Effector memory CD8-positive, alpha-beta T cell (primary cell): ENCODE data around the gene CPNE5.

Source experiments
- ATAC-seq: fragments of 150-1000 bp; cut with Tn5 transposase; replicated peaks from 2 replicates; pipeline ENCODE4 v1.10.0; 2021; ENCODE audit warnings: mild to moderate bottlenecking, moderate library complexity
- DNase-seq, 3 experiments: peaks; one replicate each; pipeline ENCODE4 v3.0.0; 2021
- H3K27ac Mint-ChIP-seq, 2 donors: one replicate each; pipeline ENCODE4 v1.8.0; 2022; ENCODE audit warnings: mild to moderate bottlenecking in 2 of 2, mixed read lengths in 2 of 2, moderate library complexity in 2 of 2
- H3K27me3 Mint-ChIP-seq, 2 donors: one replicate each; pipeline ENCODE4 v1.8.0; 2022; ENCODE audit warnings: mixed read lengths in 2 of 2
- H3K36me3 Mint-ChIP-seq: one replicate; pipeline ENCODE4 v1.8.0; 2022; ENCODE audit warnings: mild to moderate bottlenecking, moderate library complexity, mixed read lengths; ENCODE audit not compliant: insufficient read depth
- H3K4me1 Mint-ChIP-seq, 2 donors: one replicate each; pipeline ENCODE4 v1.8.0; 2022; ENCODE audit warnings: low read depth in 2 of 2, mixed read lengths in 2 of 2
- H3K4me3 Mint-ChIP-seq, 2 donors: one replicate each; pipeline ENCODE4 v1.8.0; 2022; ENCODE audit warnings: mild to moderate bottlenecking in 2 of 2, mixed read lengths in 2 of 2, moderate library complexity in 2 of 2
- H3K9me3 Mint-ChIP-seq, 2 donors: one replicate each; pipeline ENCODE4 v1.8.0; 2022; ENCODE audit warnings: mixed read lengths in 2 of 2

Gene CPNE5

GRCh38 chr6:36836111-36837021 lies 2.9 kb downstream of the CPNE5 start:
- Mint-ChIP-seq H3K27ac (no peak overlapping the region), H3K4me1 (peaks cover 5 to 13% of the 10 kb centered on the region in 2 donors), H3K27me3 (peaks cover 20 to 38% of the 10 kb centered on the region in 2 donors), H3K9me3 (no peaks in the 10 kb centered on the region), H3K4me3 (no peak overlapping the region), H3K36me3 (peaks cover 3% of the 10 kb centered on the region)
- no peak for ATAC-seq
- no peak for DNase-seq

- peaks cover 3 to 5% of the 10 kb centered on the region in 2 donors for H3K4me1 Mint-ChIP-seq
- peaks cover 3% of the 10 kb centered on the region for H3K36me3 Mint-ChIP-seq
- H3K27me3 Mint-ChIP-seq = peaks cover 20 to 24% of the 10 kb centered on the region in 2 donors
- H3K9me3 Mint-ChIP-seq = no peaks in the 10 kb centered on the region
- H3K4me3 Mint-ChIP-seq = no peak overlapping the region
- DNase-seq = no peak
- no peak overlapping the region for H3K27ac Mint-ChIP-seq
- no peak for ATAC-seq
Observed at GRCh38 chr6:36834576-36835341, 4.5 kb downstream of the CPNE5 start.

DNA sequence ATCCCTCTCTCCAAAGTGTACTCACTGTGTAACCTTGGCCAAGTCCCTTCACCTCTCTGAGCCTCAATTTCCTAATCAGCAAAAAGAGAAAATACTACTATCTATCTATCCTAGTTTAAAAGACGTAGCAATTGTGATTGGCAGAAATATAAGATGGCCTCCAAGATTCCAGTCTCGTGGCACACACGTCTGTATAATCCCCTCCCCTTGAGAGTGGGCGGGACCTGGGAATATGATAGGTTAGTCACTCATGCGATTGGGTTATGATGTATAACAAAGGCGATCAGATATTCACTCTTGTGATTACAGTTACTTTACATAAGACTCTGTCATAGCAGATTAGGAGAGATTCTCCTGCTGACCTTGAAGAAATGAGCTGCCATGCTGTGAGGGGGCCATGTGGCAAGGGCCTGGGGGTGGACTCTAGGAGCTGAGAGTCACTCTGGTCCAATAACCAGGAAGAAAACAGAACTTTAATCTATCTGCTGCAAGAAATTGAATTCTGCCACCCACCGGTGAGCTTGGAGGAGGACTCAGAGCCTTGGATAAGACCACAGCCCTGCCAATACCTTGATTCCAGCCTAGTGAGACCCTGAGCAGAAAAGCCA lies 6.0 kb downstream of the CPNE5 start:
- Mint-ChIP-seq H3K27me3 (peaks cover 11 to 14% of the 10 kb centered on the region in 2 donors), H3K27ac (no peak overlapping the region), H3K4me3 (no peak overlapping the region), H3K9me3 (no peaks in the 10 kb centered on the region), H3K36me3 (peaks cover 3% of the 10 kb centered on the region), H3K4me1 (no peaks in the 10 kb centered on the region)
- DNase-seq (no peak), ATAC-seq (no peak)

DNA sequence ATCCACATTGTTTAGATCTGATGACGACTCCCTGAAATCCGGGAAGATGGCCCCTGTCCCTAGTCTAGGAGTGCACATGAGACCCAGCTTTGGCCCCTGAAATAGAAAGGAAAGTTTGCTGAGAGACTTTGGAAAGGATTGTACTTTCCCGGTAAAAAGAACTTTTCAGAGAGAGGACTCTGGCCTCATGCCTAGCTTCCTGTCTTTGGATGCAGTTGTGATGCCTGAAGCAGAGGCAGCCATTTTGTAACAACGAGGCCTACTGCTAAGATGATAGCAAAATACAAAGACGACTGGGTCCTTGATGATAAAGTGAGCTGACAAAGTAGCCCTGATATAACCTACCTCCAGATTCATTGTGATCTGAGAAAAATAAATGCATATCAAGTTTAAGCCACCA lies 6.9 kb downstream of the CPNE5 start:
- ATAC-seq = no peak
- H3K4me1 Mint-ChIP-seq = peaks cover 0 to 4% of the 10 kb centered on the region in 2 donors
- H3K36me3 Mint-ChIP-seq = peaks cover 3% of the 10 kb centered on the region
- no peak overlapping the region for H3K4me3 Mint-ChIP-seq
- DNase-seq = no peak
- H3K27me3 Mint-ChIP-seq = peaks cover 5 to 11% of the 10 kb centered on the region in 2 donors
- H3K27ac Mint-ChIP-seq = no peak overlapping the region
- H3K9me3 Mint-ChIP-seq = no peaks in the 10 kb centered on the region

- ATAC-seq (no peak), DNase-seq (no peak)
- Mint-ChIP-seq H3K27me3 (peaks cover 17 to 25% of the 10 kb centered on the region in 2 donors), H3K36me3 (peaks cover 3% of the 10 kb centered on the region), H3K27ac (no peak overlapping the region), H3K4me1 (peaks cover 0 to 6% of the 10 kb centered on the region in 2 donors), H3K9me3 (no peaks in the 10 kb centered on the region), H3K4me3 (no peak overlapping the region)
Observed at GRCh38 chr6:36830577-36830976, 8.7 kb downstream of the CPNE5 start.

DNA sequence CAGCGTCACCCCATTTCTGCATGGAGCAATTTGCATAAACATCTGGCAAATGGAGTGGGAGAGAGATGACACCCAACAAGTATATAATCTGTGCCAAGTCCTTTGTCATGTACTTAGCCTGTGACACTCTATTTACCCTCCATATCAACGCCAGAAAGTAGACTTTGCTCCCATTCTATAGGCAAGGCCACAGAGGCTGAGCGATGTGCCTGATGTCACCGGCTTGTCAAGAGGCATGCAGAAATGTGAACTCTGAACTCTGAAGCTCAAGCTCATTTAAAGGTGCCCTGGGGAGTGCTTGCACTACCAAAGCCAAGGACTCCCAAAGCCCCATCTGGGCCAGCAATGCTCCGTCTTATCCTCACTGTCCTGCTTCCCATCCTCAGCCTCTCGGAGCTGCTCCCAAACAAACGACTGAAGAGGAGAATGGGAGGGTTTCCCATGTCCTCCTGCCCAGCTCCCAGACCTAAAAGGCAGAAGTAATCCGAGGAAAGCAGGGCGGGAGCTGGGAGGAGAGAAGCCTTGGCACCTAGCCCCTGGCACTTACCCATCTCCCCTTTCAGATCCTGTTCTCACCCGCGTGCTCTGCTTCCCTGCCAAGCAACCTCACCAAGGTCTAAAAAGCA lies 9.2 kb downstream of the CPNE5 start:
- peaks cover 0 to 6% of the 10 kb centered on the region in 2 donors for H3K4me1 Mint-ChIP-seq
- H3K4me3 Mint-ChIP-seq = no peak overlapping the region
- H3K27ac Mint-ChIP-seq = no peak overlapping the region
- no peaks in the 10 kb centered on the region for H3K9me3 Mint-ChIP-seq
- DNase-seq (no peak), ATAC-seq (no peak)
- peaks cover 21 to 30% of the 10 kb centered on the region in 2 donors for H3K27me3 Mint-ChIP-seq
- H3K36me3 Mint-ChIP-seq = peaks cover 3% of the 10 kb centered on the region

DNA sequence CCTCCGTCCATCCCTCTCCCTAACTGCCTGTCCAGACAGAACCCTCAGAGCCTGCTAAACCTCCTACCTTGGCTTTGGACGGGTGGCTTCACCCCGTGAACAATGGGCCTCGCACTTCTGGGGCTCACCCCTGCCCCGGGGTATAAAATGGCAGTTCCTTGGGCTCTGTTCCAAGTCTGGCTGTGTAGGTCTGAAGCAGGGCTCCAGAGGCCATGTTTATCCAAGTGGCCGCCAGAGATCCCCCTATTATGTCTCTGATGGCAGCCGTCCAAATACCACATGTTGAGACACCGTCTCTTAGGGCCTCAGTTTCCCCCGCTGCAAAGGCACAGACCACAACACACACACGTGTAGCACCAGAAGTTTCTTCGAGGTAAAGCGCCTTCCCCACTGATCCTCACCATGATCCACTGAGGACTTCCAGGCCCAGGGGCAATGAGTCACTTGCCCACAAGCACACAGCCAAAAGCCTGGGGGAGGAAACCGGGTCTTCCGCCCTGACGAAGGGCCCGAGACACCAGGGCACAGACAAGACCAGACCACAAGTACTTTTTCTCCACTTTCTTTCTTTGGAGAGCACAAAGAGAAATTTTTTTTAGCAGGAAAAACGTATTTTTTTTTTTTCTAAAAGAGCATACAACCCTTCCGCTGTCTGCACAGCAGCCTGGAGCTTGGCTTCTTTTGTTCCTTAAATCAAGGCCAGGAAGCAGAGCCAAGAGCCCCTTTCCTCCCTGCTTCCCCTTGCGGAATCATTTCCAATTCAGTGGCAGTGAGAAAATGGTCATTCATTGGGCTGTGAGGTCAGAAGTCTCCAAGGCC lies 11.8 kb downstream of the CPNE5 start:
- Mint-ChIP-seq H3K4me1 (peaks cover 0 to 6% of the 10 kb centered on the region in 2 donors), H3K4me3 (no peak overlapping the region), H3K27ac (no peak overlapping the region), H3K36me3 (no peaks in the 10 kb centered on the region), H3K27me3 (peaks cover 21 to 53% of the 10 kb centered on the region in 2 donors), H3K9me3 (no peaks in the 10 kb centered on the region)
- no peak for DNase-seq
- no peak for ATAC-seq

- H3K9me3 Mint-ChIP-seq = no peaks in the 10 kb centered on the region
- DNase-seq = no peak
- no peaks in the 10 kb centered on the region for H3K36me3 Mint-ChIP-seq
- H3K4me3 Mint-ChIP-seq = no peak overlapping the region
- peaks cover 21 to 56% of the 10 kb centered on the region in 2 donors for H3K27me3 Mint-ChIP-seq
- no peak for ATAC-seq
- H3K4me1 Mint-ChIP-seq = peaks cover 0 to 6% of the 10 kb centered on the region in 2 donors
- no peak overlapping the region for H3K27ac Mint-ChIP-seq
Observed at GRCh38 chr6:36826520-36827227, 12.6 kb downstream of the CPNE5 start.

DNA sequence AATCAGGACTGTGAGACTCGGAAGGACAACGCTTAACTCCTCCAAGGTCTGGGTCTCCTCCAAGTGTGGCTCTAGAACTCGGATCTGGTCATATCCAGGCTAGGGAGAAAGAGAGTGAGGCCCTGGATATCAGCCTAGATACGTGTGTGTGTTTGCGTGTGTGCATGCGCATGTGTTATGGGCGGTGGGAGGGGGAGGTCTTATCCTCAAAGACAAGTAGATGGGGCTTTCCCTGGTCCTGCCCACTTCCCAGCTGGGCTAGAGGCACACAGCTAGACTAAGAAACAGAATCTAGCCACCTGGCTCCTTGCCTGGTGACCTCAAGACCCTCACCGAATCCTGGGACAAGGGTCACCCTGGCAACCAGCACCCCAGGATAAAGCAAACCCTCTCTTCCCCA lies 13.2 kb downstream of the CPNE5 start:
- no peak overlapping the region for H3K4me3 Mint-ChIP-seq
- H3K4me1 Mint-ChIP-seq = peaks cover 0 to 6% of the 10 kb centered on the region in 2 donors
- peaks cover 21 to 56% of the 10 kb centered on the region in 2 donors for H3K27me3 Mint-ChIP-seq
- no peaks in the 10 kb centered on the region for H3K9me3 Mint-ChIP-seq
- DNase-seq = no peak
- no peaks in the 10 kb centered on the region for H3K36me3 Mint-ChIP-seq
- ATAC-seq = no peak
- H3K27ac Mint-ChIP-seq = no peak overlapping the region

- no peaks in the 10 kb centered on the region for H3K9me3 Mint-ChIP-seq
- ATAC-seq (no peak), DNase-seq (no peak)
- peaks cover 21 to 56% of the 10 kb centered on the region in 2 donors for H3K27me3 Mint-ChIP-seq
- H3K27ac Mint-ChIP-seq = no peak overlapping the region
- H3K4me3 Mint-ChIP-seq = no peak overlapping the region
- no peaks in the 10 kb centered on the region for H3K36me3 Mint-ChIP-seq
- peaks cover 0 to 6% of the 10 kb centered on the region in 2 donors for H3K4me1 Mint-ChIP-seq
Observed at GRCh38 chr6:36825452-36825851, 13.8 kb downstream of the CPNE5 start.

- H3K4me1 Mint-ChIP-seq = peaks cover 0 to 6% of the 10 kb centered on the region in 2 donors
- no peaks in the 10 kb centered on the region for H3K36me3 Mint-ChIP-seq
- no peak for DNase-seq
- H3K27me3 Mint-ChIP-seq = peaks cover 21 to 56% of the 10 kb centered on the region in 2 donors
- no peak overlapping the region for H3K27ac Mint-ChIP-seq
- no peaks in the 10 kb centered on the region for H3K9me3 Mint-ChIP-seq
- ATAC-seq = no peak
- no peak overlapping the region for H3K4me3 Mint-ChIP-seq
Observed at GRCh38 chr6:36824253-36824652, 15.0 kb downstream of the CPNE5 start.
